ENCODE measurements around the gene MEIOSIN. TPM values are rescaled to one million over a fixed set of nuclear protein-coding genes. Genes with fewer than 3 reads are reported as not detected.

Gene MEIOSIN
- total and polyA plus RNA-seq, 2 of the 13 experiments (the other 11 are each of a cell fraction or from before 2014, with no cell fraction given), result not detected

DNA sequence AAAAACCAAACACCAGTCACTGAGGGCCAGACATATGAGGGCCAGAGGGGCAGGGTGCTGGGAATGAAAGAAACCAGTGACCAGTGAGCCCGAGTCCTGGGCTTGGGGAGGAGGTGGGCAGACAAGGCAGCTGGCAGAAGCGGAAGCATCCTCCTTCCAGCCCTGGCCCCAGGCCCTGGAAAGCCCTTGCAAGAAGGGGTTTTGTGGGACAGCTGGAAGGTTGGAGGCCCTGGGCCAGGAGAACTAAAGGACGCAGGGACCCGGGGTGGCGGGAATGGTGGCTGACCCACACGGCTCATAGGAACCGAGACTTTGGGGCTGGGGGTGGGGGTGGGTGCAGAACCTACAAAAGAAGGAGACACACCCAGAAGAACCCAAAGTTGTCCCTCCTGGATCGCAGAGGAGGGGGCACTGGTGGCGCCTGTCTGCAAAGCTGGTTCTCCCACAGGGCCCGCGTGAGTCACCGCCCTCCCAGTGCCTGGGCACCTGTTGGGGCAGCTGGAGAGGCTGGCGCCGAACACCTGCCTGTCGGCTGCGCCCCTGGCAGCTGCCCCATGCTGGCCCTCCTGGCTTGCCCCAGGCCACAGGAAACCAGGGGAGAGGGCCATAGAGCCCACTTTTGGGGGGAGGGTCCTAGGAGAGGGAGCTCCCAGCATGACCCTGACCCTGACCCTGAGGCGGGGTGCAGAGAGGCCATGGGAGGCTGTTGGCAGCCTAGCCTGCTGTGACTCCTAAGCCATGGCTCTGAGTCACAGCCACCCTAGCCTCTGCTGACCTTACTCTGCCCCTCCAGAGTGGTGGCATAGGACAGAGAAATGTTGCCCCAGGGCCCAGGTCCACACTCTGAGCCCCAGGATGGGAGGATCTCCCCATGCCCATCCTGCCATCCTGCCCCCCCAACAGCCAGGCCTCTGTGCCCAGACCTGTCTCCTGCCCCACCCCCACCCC is 48.2 kb downstream of the MEIOSIN start (continued):
- TF ChIP-seq, protein P1, sequence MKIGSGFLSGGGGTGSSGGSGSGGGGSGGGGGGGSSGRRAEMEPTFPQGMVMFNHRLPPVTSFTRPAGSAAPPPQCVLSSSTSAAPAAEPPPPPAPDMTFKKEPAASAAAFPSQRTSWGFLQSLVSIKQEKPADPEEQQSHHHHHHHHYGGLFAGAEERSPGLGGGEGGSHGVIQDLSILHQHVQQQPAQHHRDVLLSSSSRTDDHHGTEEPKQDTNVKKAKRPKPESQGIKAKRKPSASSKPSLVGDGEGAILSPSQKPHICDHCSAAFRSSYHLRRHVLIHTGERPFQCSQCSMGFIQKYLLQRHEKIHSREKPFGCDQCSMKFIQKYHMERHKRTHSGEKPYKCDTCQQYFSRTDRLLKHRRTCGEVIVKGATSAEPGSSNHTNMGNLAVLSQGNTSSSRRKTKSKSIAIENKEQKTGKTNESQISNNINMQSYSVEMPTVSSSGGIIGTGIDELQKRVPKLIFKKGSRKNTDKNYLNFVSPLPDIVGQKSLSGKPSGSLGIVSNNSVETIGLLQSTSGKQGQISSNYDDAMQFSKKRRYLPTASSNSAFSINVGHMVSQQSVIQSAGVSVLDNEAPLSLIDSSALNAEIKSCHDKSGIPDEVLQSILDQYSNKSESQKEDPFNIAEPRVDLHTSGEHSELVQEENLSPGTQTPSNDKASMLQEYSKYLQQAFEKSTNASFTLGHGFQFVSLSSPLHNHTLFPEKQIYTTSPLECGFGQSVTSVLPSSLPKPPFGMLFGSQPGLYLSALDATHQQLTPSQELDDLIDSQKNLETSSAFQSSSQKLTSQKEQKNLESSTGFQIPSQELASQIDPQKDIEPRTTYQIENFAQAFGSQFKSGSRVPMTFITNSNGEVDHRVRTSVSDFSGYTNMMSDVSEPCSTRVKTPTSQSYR (CRISPR knock-in tag; IDR thresholded peaks at IDR 0.05; ENCODE audit: borderline replicate concordance), result 0 out of 2 replicates have a peak, but pooled peaks have one; percentile 13
- TF ChIP-seq ZNF574 (CRISPR knock-in tag; IDR thresholded peaks at IDR 0.05) (no peak), NCOA5 (CRISPR knock-in tag; IDR thresholded peaks at IDR 0.05) (no peak), HNRNPL (IDR thresholded peaks at IDR 0.05; ENCODE audit: low read depth, low read length) (peak; percentile 83), KAT2B (IDR thresholded peaks at IDR 0.05; ENCODE audit: borderline replicate concordance, low read depth, low read length) (no peak), RORA (CRISPR knock-in tag; IDR thresholded peaks at IDR 0.05) (no peak), HBP1 (CRISPR knock-in tag; IDR thresholded peaks at IDR 0.05; ENCODE audit: low read depth) (no peak), SP1 (IDR thresholded peaks at IDR 0.05) (no peak), SP1 (CRISPR knock-in tag; IDR thresholded peaks at IDR 0.05) (no peak), NFE2 (CRISPR knock-in tag; IDR thresholded peaks at IDR 0.05) (no peak), JUN (CRISPR knock-in tag; IDR thresholded peaks at IDR 0.05) (no peak), PLRG1 (conservative IDR thresholded peaks at IDR 0.05) (no peak), ZBTB3 (CRISPR knock-in tag; IDR thresholded peaks at IDR 0.05; ENCODE audit: borderline replicate concordance, low read depth) (no peak), ZC3H13 (CRISPR knock-in tag; IDR thresholded peaks at IDR 0.05) (peak; percentile 60; the same call in 1 of the 2 replicates), ZNF549 (CRISPR knock-in tag; IDR thresholded peaks at IDR 0.05) (no peak), POLR2A (IDR thresholded peaks at IDR 0.05; ENCODE audit: insufficient read depth in 1 of 2, low read depth in 2 of 2, low read length in 2 of 2) (no peak), HIVEP1 (CRISPR knock-in tag; IDR thresholded peaks at IDR 0.05) (no peak), RXRB (CRISPR knock-in tag; IDR thresholded peaks at IDR 0.05; ENCODE audit: borderline replicate concordance) (no peak), JARID2 (CRISPR knock-in tag; IDR thresholded peaks at IDR 0.05; ENCODE audit: insufficient replicate concordance) (no peak), ZNF614 (CRISPR knock-in tag; IDR thresholded peaks at IDR 0.05; ENCODE audit: borderline replicate concordance) (no peak)
- TF ChIP-seq, protein P2, sequence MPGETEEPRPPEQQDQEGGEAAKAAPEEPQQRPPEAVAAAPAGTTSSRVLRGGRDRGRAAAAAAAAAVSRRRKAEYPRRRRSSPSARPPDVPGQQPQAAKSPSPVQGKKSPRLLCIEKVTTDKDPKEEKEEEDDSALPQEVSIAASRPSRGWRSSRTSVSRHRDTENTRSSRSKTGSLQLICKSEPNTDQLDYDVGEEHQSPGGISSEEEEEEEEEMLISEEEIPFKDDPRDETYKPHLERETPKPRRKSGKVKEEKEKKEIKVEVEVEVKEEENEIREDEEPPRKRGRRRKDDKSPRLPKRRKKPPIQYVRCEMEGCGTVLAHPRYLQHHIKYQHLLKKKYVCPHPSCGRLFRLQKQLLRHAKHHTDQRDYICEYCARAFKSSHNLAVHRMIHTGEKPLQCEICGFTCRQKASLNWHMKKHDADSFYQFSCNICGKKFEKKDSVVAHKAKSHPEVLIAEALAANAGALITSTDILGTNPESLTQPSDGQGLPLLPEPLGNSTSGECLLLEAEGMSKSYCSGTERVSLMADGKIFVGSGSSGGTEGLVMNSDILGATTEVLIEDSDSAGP (CRISPR knock-in tag; IDR thresholded peaks at IDR 0.05; ENCODE audit: borderline replicate concordance), result 0 out of 2 replicates have a peak, but pooled peaks have one; percentile 43

All from HepG2 (cell line).